Measurements from ENCODE around the gene RIPOR1.

GRCh38 chr16:67565470-67566100, 37.0 kb downstream of the RIPOR1 start:
- TF ChIP-seq SUZ12 (IDR thresholded peaks at IDR 0.05; ENCODE audit: extremely low read depth, insufficient read depth, insufficient read length), result no peak
- TF ChIP-seq YY1 (IDR thresholded peaks at IDR 0.05; ENCODE audit: insufficient read depth, insufficient read length), result no peak
- no peak for TF ChIP-seq ZNF274 (IDR thresholded peaks at IDR 0.05; ENCODE audit: low read depth, low read length)

All from NT2/D1 (cell line).